ENCODE data around the gene MYCN.
"Not testable (repeated sequence)": the region's sequence is repeated elsewhere in the genome, so short reads cannot be mapped to it uniquely, and the experiment has no call there.

MYCN gene

DNA sequence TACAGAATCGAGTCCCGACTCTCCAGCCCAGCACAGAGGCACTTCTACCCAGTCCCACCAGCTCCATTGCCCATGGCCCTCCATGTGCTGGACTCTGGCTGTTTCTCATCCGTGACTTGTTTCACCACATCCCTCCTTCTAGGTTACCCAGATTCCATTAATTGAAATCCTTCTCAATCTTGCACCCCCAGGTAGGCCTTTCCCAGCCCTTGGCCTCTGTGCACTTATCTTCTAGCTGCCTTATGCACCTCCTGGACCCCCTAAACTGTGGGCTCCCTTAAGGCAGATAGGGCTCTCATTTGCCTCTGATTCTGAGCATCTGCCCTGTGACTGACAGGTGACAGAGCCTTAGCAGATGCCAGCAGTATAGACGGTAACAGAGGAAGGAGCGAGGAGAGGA is 9.2 kb downstream of the MYCN start:
- FAIRE-seq (no peak), DNase-seq (ENCODE audit: insufficient read length, low spot score) (no peak)
- no peak for TF ChIP-seq POLR2A (IDR thresholded peaks at IDR 0.05; ENCODE audit: low read depth, low read length)

DNA sequence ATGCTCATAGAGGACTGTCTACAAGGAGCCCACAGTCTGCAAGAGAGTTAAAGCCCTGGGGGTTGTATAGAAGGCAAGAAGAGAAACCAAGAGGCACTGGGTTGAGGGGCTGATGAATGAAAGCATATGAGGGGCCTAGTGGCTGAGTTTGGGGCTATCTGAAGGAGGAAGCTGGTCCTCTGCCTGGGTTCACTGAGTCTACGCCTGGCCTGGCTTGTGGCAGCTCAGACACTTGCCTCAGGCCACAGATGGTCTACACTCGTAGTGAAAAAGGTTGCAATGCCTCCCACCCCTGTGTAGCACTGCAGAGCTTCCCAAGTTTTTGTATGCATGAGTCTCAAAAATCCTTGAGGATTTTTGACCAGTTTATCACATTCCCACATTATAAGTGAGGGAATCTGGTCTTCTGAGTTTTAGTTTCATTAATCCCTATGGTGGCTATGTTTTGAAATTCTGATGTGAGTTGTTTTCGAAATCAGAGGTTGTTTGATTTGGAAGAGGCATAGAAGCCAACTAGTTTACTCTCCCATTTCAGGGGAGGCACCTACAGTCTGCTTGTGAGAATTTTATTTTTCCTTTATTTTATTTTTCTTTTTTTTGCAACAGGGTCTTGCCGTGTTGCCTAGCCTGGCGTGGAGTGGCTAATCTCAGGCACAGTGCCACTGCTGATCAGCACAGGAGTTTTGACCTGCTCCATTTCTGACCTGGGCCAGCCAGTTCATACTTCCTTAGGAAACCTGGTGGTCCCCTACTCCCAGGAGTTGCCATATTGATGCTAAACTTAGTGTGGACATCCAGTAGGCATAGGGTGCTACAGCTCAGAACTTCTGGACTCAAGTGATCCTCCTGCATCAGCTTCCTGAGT is 10.0 kb downstream of the MYCN start:
- FAIRE-seq (no peak), DNase-seq (ENCODE audit: insufficient read length, low spot score) (no peak)
- no peak for TF ChIP-seq POLR2A (IDR thresholded peaks at IDR 0.05; ENCODE audit: low read depth, low read length)

DNA sequence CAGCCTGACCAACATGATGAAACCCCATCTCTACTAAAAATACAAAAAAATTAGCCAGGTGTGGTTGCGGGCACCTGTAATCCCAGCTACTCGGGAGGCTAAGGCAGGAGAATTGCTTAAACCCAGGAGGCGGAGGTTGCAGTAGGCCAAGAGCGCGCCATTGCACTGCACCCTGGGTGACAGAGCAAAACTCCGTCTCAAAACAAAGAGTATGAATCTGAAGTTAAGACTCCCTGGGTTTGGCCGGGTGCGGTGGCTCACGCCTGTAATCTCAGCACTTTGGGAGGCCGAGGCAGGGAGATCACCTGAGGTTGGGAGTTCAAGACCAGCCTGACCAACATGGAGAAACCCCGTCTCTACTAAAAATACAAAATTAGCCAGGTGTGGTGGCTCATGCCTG is 11.6 kb downstream of the MYCN start:
- DNase-seq (ENCODE audit: insufficient read length, low spot score); FAIRE-seq: not testable (repeated sequence)

DNA sequence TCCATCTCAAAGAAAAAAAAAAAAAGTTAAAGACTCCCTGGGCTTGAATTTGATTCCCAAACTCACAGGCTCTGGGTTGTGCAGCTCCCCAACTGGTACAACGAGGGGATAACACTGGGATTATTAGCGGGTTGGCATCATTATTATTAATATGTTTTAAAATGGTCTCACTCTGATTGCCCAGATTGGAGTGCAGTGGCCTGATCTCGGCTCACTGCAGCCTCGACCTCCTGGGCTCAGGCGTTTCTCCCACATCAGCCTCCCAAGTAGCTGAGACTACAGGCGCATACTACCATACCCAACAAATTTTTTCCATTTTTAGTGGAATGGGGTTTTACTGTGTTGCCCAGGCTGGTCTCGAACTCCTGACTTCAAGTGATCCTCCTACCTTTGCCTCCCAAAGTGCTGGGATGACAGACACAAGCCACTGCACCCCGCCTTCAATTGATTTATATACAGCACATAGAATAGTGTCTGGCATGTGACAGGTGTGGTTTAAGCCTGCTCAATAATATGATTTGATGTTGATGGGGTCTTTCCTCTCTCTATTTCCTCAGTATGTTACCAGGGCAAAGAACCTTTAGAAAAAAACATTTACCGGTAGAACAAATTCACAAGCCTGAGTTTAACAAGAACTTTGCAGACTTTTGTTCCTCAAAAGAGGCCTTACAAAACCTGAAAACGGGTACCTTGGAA is 12.2 kb downstream of the MYCN start:
- TF ChIP-seq POLR2A (IDR thresholded peaks at IDR 0.05; ENCODE audit: low read depth, low read length), result no peak
- DNase-seq (ENCODE audit: insufficient read length, low spot score), result no peak
- FAIRE-seq, result no peak

DNA sequence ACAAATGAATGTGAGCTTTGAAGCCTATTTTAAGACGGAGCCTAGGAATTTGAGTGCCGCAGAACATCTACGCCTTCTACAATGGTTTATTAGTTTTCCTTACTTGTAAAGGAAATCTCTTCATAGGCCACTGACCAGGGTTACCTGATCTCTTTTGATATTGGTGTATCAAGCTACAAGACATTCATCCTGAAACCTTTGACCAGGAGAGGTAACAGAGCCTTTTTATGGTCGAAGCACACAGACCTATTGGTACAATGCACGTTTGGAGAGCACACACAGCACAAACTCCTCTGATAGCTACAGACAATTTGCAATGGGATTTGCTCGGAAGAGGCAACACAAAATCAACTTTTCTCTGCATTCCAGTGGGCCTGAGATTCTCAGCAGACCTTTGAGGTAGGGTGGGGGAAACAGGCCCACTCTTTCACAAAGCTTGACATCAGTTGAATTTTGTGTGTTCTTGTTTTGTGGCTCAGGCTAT is 12.8 kb downstream of the MYCN start:
- DNase-seq (ENCODE audit: insufficient read length, low spot score) (no peak), FAIRE-seq (no peak)
- no peak for TF ChIP-seq POLR2A (IDR thresholded peaks at IDR 0.05; ENCODE audit: low read depth, low read length)

DNA sequence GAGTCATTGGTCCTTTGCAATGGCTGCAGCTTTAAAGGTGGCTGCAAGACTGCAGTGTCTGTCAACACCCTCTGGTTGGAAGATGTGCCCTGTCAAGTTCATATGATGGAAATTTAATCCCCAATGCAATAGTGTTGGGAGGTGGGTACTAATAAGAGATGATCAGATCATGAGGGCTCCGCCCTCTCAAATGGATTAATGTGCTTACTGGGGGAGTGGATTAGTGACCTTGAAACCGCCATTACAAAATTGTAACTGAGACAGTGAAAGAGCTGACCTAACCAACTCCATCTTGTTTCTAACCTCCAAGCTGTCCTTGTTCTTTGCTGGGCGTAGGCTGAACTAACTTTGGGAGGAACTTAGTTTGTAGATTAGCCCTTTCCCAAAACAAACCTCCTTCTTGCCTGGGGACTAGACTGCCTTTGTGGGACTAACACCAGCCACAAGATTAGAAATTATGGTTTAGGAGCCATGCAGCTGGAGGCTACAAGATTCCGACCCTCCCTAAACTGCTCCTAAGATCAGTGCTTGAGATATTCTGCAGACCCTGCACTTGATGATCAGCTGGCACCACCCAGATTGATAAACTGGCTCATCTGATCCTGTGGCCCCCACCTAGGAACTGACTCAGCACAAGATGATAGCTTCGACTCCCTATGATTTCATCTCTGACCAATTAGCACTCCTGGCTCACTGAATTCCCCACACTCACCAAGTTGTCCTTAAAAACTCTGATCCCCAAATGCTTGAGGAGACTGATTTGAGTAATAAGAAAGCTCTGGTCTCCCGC is 13.7 kb downstream of the MYCN start:
- no peak for TF ChIP-seq POLR2A (IDR thresholded peaks at IDR 0.05; ENCODE audit: low read depth, low read length)
- FAIRE-seq, result no peak

DNA sequence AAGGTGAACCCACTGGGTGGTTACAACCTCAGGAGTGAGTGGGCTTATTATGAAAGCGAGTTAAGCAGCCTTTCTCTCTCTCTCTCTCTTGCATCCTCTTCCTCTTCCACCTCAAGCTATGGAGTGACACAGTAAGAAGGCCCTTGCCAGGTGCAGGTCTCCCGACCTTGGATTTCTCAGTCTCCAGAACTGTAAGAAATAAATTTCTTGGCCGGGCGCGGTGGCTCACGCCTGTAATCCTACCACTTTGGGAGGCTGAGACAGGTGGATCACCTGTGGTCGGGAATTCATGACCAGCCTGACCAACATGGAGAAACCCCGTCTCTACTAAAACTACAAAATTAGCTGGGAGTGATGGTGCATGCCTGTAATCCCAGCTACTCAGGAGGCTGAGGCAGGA is 14.4 kb downstream of the MYCN start:
- no peak for DNase-seq (ENCODE audit: insufficient read length, low spot score)
- no peak for FAIRE-seq

More for the DNA sequence above, 13.7 kb downstream of the MYCN start:
- no peak for DNase-seq (ENCODE audit: insufficient read length, low spot score)

DNA sequence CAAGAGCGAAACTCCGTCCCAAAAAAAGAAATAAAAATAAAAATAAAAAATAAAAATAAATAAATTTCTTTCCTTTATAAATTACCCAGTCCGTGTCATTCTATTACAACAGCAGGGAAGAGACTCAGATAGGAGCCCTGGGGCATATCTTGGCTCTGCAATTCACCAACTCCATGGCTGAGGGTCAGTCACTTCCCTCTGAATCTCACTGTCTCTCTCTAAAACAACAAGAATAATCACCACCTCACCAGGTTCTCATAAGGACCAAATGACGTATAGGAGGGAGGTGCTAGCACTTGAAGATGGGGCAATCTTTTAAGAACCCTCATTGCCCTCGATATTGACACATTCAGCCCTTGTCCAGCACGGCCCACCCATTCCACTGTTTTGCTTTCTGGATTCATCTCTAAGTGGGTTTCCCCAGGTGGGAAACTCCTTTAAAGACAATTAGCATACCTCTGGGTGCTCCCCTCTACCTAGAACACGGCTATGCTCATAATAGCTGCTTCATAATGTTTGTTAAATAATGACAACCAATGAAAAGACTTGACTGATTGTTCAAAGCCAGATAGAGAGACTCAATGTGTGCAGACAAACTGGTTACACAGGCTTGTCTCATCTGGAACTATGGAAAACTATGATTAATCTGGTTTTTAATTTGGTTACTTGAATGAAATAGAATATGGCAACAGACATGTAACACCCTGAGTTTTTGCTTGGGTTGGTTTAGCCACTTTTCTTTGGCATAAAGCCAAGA is 15.1 kb downstream of the MYCN start:
- no peak for DNase-seq (ENCODE audit: insufficient read length, low spot score)
- no peak for FAIRE-seq
- no peak for TF ChIP-seq POLR2A (IDR thresholded peaks at IDR 0.05; ENCODE audit: low read depth, low read length)

More for the DNA sequence above, 14.4 kb downstream of the MYCN start:
- no peak for TF ChIP-seq POLR2A (IDR thresholded peaks at IDR 0.05; ENCODE audit: low read depth, low read length)

DNA sequence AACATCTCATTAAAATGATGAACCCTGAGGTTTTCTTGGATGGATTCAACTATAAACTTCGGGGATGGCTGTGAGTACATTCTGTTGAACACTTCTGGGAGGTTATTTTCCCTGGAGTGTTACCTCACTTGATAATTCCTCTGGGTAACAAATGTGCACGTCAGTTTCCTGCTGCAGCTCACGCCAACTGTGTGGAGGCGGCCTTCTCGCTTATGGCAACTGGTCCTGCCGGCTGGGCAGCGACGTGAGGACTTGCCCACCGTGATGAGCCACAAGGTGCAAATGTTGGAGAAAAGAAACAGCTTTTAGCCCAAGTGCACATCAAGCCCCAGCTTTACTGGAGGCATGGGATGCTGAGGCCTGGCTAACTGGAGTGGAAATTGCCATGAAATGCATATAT is 15.9 kb downstream of the MYCN start:
- TF ChIP-seq POLR2A (IDR thresholded peaks at IDR 0.05; ENCODE audit: low read depth, low read length), result no peak
- no peak for FAIRE-seq
- no peak for DNase-seq (ENCODE audit: insufficient read length, low spot score)

DNA sequence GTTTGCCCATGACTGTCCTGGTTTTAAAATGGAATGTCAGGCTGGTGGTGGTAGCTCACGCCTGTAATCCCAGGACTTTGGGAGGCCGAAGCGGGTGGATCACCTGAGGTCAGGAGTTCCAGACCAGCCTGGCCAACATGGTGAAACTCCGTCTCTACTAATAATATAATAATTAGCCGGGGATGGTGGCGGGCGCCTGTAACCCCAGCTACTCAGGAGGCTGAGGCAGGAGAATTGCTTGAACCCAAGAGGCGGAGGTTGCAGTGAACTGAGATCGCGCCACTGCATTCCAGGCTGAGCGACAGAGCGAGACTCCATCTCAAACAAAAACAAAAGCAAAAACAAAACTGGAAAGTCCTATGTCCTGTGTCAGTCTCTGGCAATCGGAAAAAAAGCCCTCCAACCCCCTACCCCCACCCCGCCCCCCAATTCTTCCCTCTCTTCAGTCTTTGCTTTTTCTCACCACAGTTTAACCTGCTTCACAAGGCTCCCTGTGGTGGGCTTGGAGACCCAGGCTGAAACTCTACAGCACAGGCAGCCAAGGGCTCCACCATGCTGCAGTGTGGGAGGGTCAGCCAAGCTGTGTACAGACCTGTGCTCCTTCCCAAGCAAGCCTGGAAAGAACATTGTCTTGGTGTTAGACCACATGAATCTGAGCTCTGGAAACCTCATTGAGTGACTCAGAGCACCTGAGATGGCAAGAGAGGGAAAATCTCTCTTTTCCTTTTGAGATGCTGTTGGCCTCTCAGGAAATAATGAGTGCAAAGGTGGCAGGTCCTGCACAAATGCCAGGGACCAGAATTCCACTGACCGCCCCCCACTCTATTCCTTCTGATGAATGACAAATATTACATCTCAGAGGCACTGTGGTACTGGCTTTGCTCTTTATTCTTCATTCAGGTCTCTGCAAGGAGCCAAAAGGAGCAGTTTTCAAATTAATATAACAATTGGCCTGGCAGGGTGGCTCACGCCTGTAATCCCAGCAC is 16.7 kb downstream of the MYCN start:
- no peak for TF ChIP-seq POLR2A (IDR thresholded peaks at IDR 0.05; ENCODE audit: low read depth, low read length)
- DNase-seq (ENCODE audit: insufficient read length, low spot score), result no peak
- FAIRE-seq, result no peak

DNA sequence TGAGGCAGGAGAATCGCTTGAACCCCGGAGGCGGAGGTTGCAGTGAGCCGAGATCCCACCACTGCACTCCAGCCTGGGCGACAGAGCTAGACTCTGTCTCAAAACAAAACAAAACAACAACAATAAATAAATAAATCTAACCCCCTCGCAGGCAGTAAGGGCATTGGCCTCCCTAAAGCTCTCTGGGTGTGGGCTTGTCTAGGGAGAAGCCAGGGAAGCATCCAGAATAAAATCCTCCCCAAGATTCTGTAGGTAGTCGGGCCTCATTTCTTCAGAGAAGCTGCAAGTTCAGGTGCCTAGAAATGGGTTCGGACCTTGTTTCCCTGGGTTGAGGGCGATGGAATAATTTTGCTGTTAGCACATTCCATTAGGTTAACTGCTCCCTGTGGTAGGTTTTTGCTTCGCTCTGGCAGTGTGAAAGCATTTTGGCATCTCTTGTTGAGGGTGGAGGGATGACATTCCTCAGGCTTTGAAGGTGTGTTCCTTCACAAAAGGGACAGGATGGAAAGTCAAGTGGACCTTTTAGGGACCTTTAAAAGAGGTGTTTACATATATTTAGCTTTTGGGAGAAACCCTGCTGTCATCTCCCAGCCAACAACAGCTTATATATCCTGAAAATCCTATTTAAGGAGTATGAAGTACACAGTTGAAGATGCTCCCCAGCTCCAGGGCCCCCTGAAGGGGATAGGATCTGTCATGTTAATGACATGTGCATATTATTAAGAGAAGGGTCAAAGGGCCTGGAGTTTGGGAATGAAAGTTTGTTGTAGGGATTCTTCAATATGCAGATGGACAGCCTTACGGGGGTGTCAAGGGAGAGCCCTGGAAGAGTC is 17.7 kb downstream of the MYCN start:
- no peak for TF ChIP-seq POLR2A (IDR thresholded peaks at IDR 0.05; ENCODE audit: low read depth, low read length)
- DNase-seq (ENCODE audit: insufficient read length, low spot score) (no peak), FAIRE-seq (no peak)

All from H54 (cell line).